Activated naive CD4-positive, alpha-beta T cell treated with anti-CD3 and anti-CD28 coated beads, Interleukin-2, amount 50 U/mL, for 16 hours (primary cell): ENCODE data around the gene SYNPO2.
"Not testable (repeated sequence)": the region's sequence is repeated elsewhere in the genome, so short reads cannot be mapped to it uniquely, and the experiment has no call there.

ENCODE experiments used
- DNase-seq: peaks from one replicate; pipeline ENCODE4 v3.0.0-alpha.2; 2020

The SYNPO2 gene

DNA sequence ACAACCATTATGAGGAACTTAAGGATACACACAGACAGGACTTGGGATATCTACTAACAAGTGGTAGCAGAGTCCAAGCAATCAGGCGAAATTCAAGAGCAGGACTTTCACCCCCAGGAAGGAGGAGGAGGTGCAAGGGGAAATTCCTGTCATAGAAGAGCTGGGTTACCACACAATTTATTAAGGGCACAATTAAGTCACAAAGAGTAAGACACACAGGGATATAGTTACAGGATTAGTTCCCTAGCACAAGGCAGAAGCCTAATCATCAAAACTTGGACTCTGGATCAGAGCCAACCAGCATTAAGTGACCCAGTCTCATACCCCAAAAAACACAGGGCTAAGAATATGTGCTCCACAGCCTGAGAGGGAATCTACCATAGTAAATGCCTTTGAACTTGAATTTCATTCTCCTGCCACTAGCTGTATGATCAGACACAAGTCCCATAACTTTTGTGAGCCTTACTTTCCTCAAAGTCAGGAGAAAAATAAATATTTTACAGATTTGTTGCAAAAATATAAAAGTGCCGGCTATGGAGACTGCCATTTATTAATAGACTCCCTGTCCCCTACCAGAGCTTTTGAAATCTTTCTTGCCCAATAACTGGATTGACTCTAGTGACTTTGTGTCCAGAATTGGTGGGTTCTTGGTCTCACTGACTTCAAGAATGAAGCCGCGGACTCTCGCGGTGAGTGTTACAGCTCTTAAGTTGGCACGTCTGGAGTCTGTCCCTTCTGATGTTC is 87.0 kb downstream of the SYNPO2 start:
- DNase-seq, result no peak

DNA sequence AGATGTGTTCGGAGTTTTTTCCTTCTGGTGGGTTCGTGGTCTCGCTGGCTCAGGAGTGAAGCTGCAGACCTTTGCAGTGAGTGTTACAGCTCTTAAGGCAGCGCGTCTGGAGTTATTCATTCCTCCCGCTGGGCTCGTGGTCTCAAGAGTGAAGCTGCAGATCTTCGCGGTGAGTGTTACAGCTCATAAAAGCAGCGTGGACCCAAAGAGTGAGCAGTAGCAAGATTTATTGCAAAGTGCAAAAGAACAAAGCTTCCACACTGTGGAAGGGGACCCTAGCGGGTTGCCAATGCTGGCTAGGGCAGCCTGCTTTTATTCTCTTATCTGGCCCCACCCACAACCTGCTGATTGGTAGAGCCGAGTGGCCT is 87.5 kb downstream of the SYNPO2 start:
- DNase-seq, result not testable (repeated sequence)

DNA sequence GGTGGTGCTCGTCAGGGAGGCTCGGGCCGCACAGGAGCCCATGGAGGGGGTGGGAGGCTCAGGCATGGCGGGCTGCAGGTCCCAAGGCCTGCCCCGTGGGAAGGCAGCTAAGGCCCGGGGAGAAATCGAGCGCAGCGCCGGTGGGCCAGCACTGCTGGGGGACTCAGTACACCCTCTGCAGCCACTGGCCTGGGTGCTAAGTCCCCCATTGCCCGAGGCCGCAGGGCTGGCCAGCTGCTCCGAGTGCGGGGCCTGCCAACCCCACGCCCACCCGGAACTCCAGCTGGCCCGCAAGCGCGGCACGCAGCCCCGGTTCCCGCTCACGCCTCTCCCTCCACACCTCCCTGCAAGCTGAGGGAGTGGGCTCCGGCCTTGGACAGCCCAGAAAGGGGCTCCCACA is 88.4 kb downstream of the SYNPO2 start:
- DNase-seq, result not testable (repeated sequence)

DNA sequence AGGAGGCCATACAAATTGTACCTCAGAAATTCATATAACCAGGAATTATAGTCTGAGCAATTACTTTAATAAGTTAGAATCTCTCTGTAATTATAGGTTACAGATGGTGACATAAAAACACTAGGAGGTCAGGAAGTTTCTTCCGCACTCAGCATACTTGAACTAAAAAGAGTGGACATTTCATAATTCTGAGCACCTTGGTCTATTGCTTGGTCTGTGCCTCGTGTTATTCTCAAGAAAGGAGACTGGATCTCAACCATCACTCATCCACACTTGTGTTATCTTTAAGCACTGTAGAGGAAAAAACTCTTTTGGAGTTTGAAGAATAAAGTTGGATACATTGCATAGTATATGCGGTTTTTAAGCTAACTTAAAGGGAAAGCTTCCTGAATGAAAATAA is 91.1 kb downstream of the SYNPO2 start:
- DNase-seq, result no peak

DNA sequence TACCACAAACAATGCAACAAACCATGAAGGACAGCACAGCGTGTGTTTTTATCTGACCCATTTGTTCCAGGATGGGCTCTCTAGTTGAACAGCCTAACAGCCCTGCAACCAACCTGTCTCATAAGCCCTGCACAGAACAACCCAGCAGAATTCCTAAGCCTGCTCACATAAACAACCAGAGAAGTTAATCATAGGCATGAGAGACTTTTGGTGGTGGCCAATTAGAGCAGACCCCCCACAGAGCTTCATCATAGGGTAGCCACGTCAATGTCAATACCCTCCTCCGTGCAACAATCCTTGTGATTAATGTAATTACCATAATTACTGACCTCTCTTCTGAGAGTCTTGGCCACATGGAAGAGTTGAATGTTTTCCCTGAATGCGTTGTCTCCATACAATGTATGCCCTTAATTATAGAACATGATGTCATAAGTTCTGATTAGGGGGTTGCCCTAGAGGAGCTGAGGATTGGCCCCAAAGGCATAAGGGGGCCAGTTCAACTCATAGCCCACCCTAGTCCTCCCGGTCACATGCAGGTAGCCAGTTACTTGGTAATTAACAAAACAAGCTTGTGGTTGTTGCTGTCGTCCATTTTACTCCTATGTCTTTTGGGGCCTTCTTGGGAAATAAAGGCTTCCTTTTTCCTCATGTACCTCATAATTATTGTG is 92.7 kb downstream of the SYNPO2 start:
- DNase-seq, result no peak

DNA sequence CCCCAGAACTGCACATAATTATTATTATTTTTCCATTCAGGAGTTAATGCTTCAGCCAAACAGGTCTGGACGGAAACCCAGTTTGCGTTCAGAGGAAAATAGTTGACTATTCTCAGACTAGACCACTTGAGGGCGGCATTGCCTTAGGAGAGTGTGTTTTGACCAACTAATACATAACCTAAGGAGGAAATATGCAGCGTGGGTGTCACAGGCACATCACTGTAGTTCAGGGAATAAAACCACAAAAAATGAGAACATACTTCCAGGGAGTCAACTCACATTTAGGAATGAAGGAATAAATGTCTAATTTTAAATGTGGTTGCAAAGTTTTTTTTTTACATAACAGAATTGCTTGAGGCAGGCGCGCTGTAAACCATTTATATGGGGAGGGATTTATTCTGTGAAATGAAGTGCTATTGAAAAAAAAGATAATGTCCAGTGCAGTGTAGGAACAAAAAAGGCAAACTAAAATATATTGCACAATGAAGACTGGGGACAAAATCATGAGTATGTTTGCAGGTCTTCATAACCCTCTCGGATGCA is 93.3 kb downstream of the SYNPO2 start:
- peak; percentile 39 for DNase-seq

DNA sequence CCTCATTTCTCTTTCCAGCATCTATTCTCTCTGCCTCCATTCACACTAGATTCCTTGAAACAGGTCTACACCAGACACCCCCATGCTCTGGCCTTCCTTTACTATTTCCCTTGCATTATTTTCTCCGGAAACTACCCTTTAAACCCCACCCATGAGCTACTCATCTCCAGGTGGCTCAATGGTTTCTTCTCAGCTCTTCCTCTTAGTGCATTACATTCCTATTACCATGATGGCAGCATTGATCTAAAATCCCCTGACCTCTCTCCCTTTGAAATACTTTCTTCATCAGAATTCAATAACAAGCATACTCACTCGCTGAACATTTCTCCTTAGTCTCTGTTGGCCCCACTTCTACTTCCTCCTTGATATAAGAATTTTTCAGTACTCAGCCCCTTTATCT is 94.6 kb downstream of the SYNPO2 start:
- DNase-seq, result no peak

DNA sequence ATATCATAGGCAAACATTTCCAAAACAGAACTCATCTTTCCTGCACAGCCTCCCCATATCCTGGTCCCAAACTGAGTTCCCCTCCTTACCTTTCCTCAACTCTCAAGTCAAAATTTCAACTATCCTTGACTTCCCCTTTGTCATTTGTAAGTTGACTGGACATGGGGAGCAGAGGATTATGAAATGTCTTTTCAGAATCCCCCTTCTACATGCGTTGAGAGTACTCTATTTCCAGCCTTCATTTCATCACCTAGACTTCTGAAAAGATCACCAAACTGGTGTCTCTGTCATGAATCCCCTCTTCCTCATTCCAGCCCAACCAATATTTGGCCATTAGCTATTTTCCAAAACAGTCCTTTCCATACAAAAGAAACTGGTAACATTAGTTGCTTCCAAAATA is 95.2 kb downstream of the SYNPO2 start:
- DNase-seq, result no peak

DNA sequence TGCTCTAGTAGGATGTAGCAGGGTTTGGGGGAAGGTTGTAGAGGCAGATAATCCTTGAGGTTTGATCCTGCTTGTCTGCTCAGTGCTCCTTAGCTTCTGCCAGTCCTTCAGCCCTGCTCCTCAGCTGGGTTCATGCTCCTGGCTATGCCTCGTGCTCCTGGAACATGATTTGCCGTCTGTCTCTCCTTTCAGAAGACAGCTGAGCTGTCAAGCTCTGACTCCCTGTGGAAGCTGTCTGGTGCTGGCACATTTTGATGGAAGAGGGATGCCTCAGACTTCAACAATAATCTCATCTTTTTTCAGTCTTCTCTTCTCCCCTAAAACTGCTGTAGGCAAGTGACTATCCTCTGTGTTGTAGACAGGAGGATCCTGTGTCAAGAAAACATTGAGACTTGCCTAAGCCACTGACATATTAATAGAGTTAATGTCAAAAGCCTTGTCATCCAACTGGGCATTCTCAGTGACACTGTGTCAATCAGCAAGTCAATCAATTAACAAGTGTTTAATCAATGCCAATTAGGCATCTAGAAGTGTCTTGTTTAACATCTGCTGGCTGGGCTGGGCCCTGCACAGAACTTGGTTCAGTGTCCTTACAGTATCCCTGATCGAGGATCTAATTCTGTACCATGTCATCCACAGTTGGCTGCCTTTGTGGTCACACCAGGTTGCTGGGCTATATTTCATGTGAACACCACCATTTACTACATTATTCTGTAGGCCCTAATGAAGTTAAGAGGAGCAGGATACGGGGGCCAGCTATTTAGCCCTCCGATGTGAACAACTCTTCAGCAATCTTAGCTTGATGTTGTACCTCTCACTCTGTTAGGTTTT is 96.7 kb downstream of the SYNPO2 start:
- DNase-seq, result no peak

DNA sequence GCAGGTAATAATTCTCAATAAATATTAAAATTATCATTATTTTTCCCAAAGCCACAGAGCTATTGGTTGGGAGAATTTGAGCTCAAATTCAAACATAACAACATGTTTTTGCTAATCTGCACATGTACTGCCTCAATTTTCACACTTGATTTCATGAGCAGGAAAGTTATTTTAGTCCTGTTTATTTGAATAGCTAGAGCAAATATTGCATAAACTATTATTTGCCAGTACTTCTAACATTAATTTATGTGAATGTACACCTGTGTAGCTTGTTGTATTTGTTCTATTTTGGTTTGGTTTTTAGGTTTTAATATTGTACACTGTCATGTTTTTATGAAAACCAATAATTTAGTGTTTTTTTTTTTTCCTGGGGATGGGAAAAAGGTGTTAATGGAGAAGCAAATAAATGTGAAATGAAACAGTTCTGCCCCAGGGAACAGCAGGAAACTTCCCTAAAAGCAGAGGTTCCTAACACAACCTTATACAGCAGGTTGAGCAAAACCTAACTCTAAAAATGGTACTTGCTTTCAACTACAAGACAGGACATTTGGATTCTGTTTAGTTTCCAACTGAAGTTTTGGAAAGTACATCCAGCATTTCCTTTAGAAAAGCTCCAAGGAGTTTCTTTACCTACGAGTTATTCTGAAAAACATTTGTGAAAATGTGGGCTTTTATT is 99.4 kb downstream of the SYNPO2 start:
- DNase-seq, result no peak

DNA sequence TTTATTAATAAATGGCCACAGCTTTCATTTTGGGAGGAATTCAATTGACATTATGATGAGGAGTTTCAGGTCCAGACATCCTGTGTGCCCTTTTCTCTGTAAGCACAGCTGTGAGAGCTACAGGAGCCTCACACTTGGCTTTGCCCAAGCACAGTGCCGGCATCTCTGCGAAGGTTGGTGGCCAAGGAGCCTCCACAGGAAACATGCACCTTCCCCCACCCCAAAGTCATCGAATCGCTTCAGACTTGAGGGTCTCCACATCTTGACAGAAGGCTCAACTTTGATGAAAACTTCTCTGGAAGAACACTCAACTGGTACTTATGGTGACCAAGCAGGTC is 100.0 kb downstream of the SYNPO2 start:
- no peak for DNase-seq

DNA sequence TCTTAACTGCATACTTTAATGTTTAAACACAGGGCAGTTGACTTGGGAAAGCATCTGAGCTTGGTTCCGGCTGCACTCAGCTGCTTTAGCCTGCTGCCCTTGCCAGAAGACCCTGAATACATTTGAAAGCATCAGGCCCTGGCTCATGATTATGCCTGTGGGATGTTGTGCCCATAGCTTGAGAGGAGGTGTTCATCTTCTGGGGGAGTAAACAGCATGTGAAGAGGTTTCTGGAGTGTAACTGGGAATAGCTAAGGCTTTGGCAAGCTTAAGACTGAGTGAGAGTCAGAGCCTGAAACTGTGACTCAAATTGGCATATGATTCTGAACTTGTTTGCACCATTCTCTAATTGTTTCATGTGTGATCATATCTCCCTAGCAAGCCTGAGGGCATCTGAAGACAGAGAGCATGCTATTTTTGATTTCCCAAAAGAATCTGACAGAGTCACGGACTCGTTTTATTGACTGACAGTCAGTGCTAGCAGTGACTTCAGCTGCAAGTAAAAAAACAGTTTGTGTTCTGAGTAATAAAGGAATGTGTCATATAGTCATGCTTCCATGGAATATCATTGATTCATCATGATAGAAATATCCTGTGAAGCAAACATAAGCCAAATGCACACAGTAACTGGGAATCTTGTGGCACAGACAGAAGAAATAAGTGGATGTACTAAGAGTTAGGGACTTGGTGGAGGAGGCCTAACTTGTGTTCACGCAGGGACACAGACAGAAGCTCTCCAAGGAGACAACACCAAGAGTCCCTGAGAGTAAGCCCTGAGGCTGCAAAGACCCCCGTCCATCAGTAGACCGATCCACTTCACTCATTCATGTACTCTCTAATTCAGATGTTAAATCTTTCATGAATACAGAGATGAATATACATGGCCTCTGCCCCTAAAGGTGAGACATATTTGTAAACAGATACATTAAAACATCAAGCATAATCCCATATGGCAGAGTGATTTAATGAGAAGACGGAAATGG is 100.7 kb downstream of the SYNPO2 start:
- DNase-seq, result no peak

DNA sequence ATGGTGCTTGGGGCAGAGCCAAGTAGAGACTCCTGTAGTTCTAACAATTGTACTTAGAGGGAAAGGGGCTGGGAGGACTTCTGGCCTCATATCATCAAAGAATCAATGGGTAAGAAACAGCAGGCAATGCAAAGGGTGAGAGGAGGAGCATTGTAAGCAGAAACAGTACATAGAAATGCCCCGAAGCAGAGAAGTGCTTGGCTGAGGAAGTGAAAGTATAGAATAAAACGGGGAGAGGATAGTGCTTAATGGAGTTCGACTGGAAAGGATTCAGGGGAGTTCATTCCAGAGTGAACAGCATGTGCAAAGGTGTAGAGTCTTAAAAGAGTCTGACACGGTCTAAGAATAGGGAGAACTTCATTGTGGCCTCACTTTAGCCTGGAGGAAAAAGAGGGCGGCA is 103.0 kb downstream of the SYNPO2 start:
- DNase-seq, result no peak

DNA sequence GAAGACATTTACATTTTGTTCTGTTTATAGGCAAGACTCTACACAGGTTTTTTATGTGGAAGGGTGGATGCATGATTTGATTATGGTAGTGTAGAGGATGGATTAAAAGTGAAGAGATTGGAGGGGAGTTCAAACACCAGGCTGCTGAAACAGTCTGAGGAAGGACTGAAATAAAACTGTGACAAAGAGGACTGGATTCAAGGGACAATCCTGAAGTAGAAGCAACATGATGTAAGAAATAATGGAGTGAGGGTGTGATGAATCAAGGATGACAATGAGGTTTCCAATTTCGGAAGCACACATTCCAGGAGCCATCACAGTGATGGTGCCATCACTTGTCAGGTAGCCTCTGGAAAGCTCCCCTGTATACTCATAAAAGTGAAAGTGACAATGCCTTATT is 103.5 kb downstream of the SYNPO2 start:
- DNase-seq, result no peak

DNA sequence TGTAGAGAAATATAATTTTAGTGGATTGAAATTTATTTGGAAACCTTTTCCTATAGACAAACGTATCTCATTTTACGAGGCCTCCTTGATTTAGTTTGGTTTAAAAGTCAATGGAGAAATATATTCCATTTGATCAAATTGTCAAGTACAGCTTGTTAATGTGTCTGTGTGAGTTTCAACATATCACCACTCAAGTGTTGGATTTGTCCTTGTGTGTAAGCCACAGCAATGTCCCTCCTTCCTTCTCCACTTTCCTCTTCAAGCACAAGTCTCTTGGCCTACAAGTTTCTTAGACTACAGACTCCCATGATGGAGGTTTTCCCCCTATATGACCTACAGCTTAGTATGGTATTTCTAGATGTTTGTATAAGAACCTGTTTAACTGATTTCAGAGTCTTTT is 104.7 kb downstream of the SYNPO2 start:
- DNase-seq, result no peak

DNA sequence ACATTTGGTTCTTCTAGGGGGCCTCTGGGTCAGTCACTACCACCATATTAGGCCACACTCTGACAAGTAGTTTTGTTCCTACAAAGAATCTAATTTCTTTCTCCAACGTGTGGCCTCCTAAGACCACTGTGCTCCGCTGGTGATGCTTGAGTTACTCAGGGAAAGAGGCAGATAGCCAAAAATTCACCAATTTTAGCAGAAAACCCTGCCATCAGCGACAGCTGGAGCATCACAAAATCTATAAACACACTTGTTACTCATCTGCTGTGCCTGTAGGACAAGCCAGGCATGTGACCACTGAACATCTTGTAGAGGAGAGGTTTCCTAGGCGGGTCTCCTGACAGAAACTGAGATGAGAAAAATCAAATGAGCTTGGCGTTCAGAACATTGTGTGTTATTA is 105.4 kb downstream of the SYNPO2 start:
- DNase-seq, result no peak

DNA sequence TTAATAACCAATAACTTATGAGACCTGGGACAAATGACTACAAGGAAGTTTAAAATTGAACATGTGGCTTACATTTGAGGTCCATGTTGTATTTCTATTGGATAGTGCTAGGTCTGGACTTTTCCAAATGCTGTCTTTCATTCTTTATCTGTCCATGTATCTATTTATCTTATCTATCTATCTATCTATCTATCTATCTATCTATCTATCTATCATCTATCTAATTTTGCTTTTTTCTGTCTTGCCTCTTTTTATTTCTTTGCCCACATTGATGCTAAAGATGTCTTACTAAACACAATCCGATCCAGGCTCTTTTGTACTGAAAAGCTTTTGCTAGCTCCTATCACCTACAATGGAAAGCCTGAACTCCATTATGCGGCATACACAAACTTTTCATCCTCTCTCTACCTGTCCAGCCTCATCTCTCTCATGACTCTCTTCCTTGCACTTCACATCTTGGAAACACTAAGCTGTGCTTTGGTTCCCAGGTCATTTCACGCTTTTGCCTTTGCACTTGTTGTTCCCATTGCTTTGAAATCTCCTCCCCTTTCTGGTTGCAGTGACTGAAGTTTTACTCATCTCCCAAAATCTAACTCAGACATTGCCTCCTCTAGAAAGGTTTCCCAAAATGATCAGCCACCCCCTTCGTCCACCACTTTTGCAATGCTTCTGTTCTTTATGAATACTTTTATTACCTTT is 107.2 kb downstream of the SYNPO2 start:
- no peak for DNase-seq

DNA sequence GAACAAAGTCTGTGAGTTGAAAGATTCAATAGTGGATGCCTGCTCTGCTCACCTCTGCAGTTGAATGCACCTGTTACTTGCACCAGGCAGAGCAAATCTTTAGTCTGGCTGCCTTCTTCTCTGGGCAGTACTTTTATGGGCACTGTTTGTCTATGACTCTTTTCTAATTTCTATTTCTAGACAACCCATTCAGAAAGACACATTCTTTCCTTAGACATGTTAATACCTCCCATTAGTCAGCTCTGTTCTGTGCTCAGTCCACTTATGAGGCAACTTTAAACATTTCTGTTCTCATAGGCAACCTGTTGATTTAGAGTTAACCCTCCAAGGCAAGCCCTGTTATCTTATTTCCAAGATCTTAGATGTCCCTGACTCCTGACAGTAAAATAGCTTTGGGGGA is 108.9 kb downstream of the SYNPO2 start:
- no peak for DNase-seq

DNA sequence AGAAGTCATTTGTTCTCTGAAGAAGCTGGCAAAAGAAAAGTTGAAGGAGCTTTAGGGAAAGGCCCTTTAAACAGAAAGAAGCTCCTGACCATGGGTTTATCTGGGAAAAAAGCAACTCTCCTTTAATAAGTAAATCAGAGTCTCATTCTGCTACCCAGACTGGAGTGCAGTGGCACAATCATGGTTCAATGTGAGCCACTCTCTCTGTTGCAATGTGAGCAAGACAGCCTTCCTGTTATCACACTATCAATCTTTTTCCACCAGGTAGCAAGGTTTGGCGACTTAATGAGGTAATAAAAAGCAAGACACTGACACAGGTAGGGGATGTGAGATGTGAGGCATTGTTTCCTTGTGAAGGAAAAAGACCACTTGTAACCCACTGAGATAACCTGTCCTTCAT is 111.3 kb downstream of the SYNPO2 start:
- no peak for DNase-seq

DNA sequence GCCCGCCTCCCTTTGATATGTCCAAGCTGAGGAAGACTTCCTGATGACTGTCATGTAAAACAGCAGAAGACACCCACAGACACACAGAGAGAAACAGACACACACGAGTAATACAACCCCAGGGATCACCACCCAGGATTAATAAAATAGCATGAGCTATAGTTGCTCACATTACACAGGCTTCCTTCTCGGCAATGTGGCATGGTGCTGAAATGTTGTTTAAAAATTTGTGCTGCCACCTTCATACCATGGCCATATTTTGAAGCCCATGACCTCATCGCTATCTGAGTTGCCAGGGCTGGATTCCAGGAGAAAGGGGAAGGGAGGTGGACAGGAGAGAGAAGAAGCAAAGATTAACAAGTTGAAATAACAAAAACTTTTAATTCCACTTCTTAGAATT is 111.7 kb downstream of the SYNPO2 start:
- no peak for DNase-seq

DNA sequence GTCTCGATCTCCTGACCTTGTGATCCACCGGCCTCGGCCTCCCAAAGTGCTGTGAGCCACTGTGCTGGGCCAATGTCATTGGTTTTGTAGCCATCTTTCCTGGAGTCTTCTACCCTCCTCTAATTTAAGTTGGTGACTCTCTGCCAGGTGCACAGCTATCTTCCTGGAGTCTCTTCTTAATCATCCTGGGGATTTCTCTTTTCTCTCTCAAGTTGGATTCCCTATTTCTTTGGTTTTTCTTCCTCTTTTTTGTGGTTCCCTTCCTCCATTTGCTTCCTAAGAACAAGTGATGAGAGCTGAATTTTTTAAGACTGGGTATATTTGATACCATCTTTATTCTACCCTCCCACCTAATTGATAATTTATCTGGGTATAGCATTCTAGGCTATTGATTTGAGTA is 113.8 kb downstream of the SYNPO2 start:
- no peak for DNase-seq
